GM18498 (cell line): ENCODE data around the gene LRRC4B.
A peak's percentile ranks its signal among the peaks of the same experiment; 100 is the strongest.
"Not testable (repeated sequence)": the region's sequence is repeated elsewhere in the genome, so short reads cannot be mapped to it uniquely, and the experiment has no call there.

Experiments
- ATAC-seq: cut with Tn5 transposase; IDR thresholded peaks from one replicate; pipeline ENCODE4 v1.9.1; 2021; ENCODE audit warnings: mild to moderate bottlenecking, moderate library complexity; ENCODE audit not compliant: unreplicated experiment

The LRRC4B gene

GRCh38 chr19:50531171-50531612 is 37.0 kb downstream of the LRRC4B start:
- no peak for ATAC-seq

GRCh38 chr19:50528052-50528451 is 40.2 kb downstream of the LRRC4B start:
- ATAC-seq = not testable (repeated sequence)

- ATAC-seq = no peak
Measured at GRCh38 chr19:50522881-50523280, 45.4 kb downstream of the LRRC4B start.

GRCh38 chr19:50520822-50521465 is 47.3 kb downstream of the LRRC4B start:
- ATAC-seq = no peak

- no peak for ATAC-seq
Measured at GRCh38 chr19:50519006-50519575, 49.1 kb downstream of the LRRC4B start.

- no peak for ATAC-seq
Measured at GRCh38 chr19:50518091-50519005, 49.9 kb downstream of the LRRC4B start.

- no peak for ATAC-seq
Measured at GRCh38 chr19:50517704-50518075, 50.5 kb downstream of the LRRC4B start.

GRCh38 chr19:50516964-50517703 is 51.1 kb downstream of the LRRC4B start:
- no peak for ATAC-seq

- no peak for ATAC-seq
Measured at GRCh38 chr19:50516456-50516855, 51.8 kb downstream of the LRRC4B start.

- no peak for ATAC-seq
Measured at GRCh38 chr19:50515168-50515561, 53.1 kb downstream of the LRRC4B start.

GRCh38 chr19:50514346-50515167 is 53.7 kb downstream of the LRRC4B start:
- ATAC-seq = no peak

- ATAC-seq = no peak
Measured at GRCh38 chr19:50513746-50514345, 54.4 kb downstream of the LRRC4B start, which contains the start of gene ASPDH. Gene ASPDH, minus strand, starts transcription at chr19:50513913. Its CDS starts 90 bp downstream, at chr19:50513823.

GRCh38 chr19:50512999-50513745 is 55.1 kb downstream of the LRRC4B start:
- no peak for ATAC-seq

GRCh38 chr19:50512112-50512998 is 55.9 kb downstream of the LRRC4B start:
- no peak for ATAC-seq

GRCh38 chr19:50511069-50511822 is 57.0 kb downstream of the LRRC4B start, which contains the start of gene JOSD2:
Gene JOSD2, minus strand, starts transcription at chr19:50511191. Its CDS starts 760 bp downstream, at chr19:50510431.
- ATAC-seq = peak; percentile 86

GRCh38 chr19:50510700-50511068 is 57.6 kb downstream of the LRRC4B start:
- ATAC-seq = no peak

GRCh38 chr19:50510121-50510670 is 58.0 kb downstream of the LRRC4B start:
- ATAC-seq = no peak
